Ovary (tissue), 9 donors: ENCODE measurements around the gene OCIAD2. TPM values are rescaled to one million over a fixed set of nuclear protein-coding genes. Genes with fewer than 3 reads are reported as not detected.
"Not testable (repeated sequence)": the region's sequence is repeated elsewhere in the genome, so short reads cannot be mapped to it uniquely, and the experiment has no call there.

Source experiments
- DNase-seq, 5 donors: peaks; one replicate each; pipeline ENCODE4 v3.0.0-alpha.2; 2019 to 2020
- H3K27ac ChIP-seq, 2 donors: fragments of 200-600 bp; one replicate each; pipeline versions ENCODE4 v1.5.1 to v1.8.0; 2019 to 2022
- H3K27me3 ChIP-seq: fragments of 200-600 bp; one replicate; pipeline ENCODE4 v1.8.0; 2022
- H3K36me3 ChIP-seq: fragments of 200-600 bp; sonication (generic); one replicate; pipeline ENCODE4 v1.5.1; 2019
- H3K4me1 ChIP-seq: one replicate; pipeline ENCODE4 v1.8.1; 2013; ENCODE audit warnings: mild to moderate bottlenecking, moderate library complexity; ENCODE audit not compliant: insufficient read depth
- H3K4me3 ChIP-seq: fragments of 200-600 bp; sonication (generic); one replicate; pipeline ENCODE4 v1.5.1; 2017
- H3K9me3 ChIP-seq, 2 donors: fragments of 200-600 bp in 1 of 2; sonication (generic) in 1 of 2; one replicate each; pipeline versions ENCODE4 v1.5.1 to v1.8.1; 2013 to 2019; ENCODE audit warnings: mild to moderate bottlenecking in 1 of 2, moderate library complexity in 1 of 2
- CTCF ChIP-seq, 3 donors: fragments of 450-650 bp in 2 of 3; fragments of 200-600 bp in 1 of 3; IDR thresholded peaks; one replicate each; pipeline versions ENCODE4 v1.5.1 to v1.8.0; 2016 to 2022; ENCODE audit warnings: antibody characterized with exemption in 3 of 3, mild to moderate bottlenecking in 1 of 3
- EP300 ChIP-seq: sonication (generic); formaldehyde crosslinking; IDR thresholded peaks from one replicate; pipeline ENCODE4 v1.6.1; 2017; ENCODE audit warnings: antibody characterized with exemption
- POLR2A ChIP-seq: fragments of 450-650 bp; IDR thresholded peaks from one replicate; pipeline ENCODE4 v1.6.1; 2017; ENCODE audit warnings: antibody characterized with exemption, mild to moderate bottlenecking, moderate library complexity
- WGBS, 3 donors: extraction: QIAGEN DNeasy Blood & Tissue Kit in 1 of 3; methylation state at CpG; one replicate each; pipeline versions ENCODE4 v1.1.5 to v1.1.7; 2013 to 2017; 5-methylcytosine and 5-hydroxymethylcytosine counted together
- intact Hi-C, 4 donors: fragments of 100-400 bp; cut with DNase I; formaldehyde crosslinking; loops; one replicate each; pipeline versions ENCODE4 v1.11.0 to v1.15.1; 2022 to 2023
- polyA plus RNA-seq, 2 donors: library from polyadenylated mRNA; stranded (reverse); fragments of 200-250 nt in 1 of 2; fragments of 350-450 nt in 1 of 2; fragmentation: Illumina TruSeq in 1 of 2; extraction: RNeasy Lipid Tissue Mini Kit (QIAGEN cat#74804) in 1 of 2; gene quantifications; one replicate each; pipeline ENCODE4 v1.2.3, GENCODE V29; 2013 to 2014
- total RNA-seq, 7 donors: library from RNA; depleted of rRNA in 2 of 7; stranded (reverse); fragments of >200 nt in 2 of 7; fragmentation: NEBNext Ultra II Directional in 3 of 7; extraction: Animal tissue kit (Norgen Biotek cat#: 25700) in 3 of 7; gene quantifications; one replicate each; pipeline versions ENCODE4 v1.1.0 to v1.2.4, GENCODE V29; 2016 to 2023
- donor health status: DM: no; HTN: no; CAD: no; lungs with moderate emphysema.
- donor health status: DM: no; HTN: no; CAD: no.
- donor health status: Bipolar disorder and iron deficiency.
- donor health status: DM: yes; HTN: yes; CAD: no.
- donor health status: DM: no; HTN: no; CAD: no.
- donor health status: DM: yes; HTN: yes; CAD: no.

OCIAD2 gene
- total and polyA plus RNA-seq, 9 donors = 2.1 to 20.4 (median 11.3) TPM

GRCh38 chr4:48898733-48899431 is 7.7 kb downstream of the OCIAD2 start:
- WGBS, 3 donors = 83 to 91% (median 87%) methylated on average over 5 of the region's 5 CpGs

GRCh38 chr4:48896845-48897244 is 9.7 kb downstream of the OCIAD2 start:
- Histone ChIP-seq H3K36me3 (no peaks in the 10 kb centered on the region), H3K4me3 (no peak overlapping the region), H3K4me1 (no peaks in the 10 kb centered on the region), H3K27me3 (no peaks in the 10 kb centered on the region), H3K27ac (no peak overlapping the region), H3K9me3 (no peaks in the 10 kb centered on the region)
- 84 to 89% (median 88%) methylated on average over 3 of the region's 3 CpGs for WGBS, 3 donors
- TF ChIP-seq EP300 (no peak), POLR2A (no peak), CTCF (IDR thresholded peaks at IDR 0.05) (no peak)
- intact Hi-C loops = no loop called here
- DNase-seq = no peak

More at GRCh38 chr4:48898733-48899431, 7.7 kb downstream of the OCIAD2 start:
- intact Hi-C loops = no loop called here
- Histone ChIP-seq H3K9me3 (no peaks in the 10 kb centered on the region), H3K27ac (no peak overlapping the region), H3K27me3 (no peaks in the 10 kb centered on the region), H3K36me3 (no peaks in the 10 kb centered on the region), H3K4me1 (no peaks in the 10 kb centered on the region), H3K4me3 (no peak overlapping the region)
- no peak for TF ChIP-seq POLR2A
- TF ChIP-seq CTCF (IDR thresholded peaks at IDR 0.05) = no peak
- no peak for TF ChIP-seq EP300
- DNase-seq = no peak

- Histone ChIP-seq H3K4me1 (no peaks in the 10 kb centered on the region), H3K4me3 (no peak overlapping the region), H3K27me3 (no peaks in the 10 kb centered on the region), H3K9me3 (no peaks in the 10 kb centered on the region), H3K36me3 (no peaks in the 10 kb centered on the region), H3K27ac (no peak overlapping the region)
- TF ChIP-seq POLR2A (no peak), CTCF (IDR thresholded peaks at IDR 0.05) (no peak), EP300 (no peak)
- no peak for DNase-seq
- intact Hi-C loops = no loop called here
Observed at GRCh38 chr4:48891028-48891619, 15.4 kb downstream of the OCIAD2 start.

- H3K27ac ChIP-seq, H3K27me3 ChIP-seq, H3K9me3 ChIP-seq, H3K36me3 ChIP-seq, H3K4me3 ChIP-seq, intact Hi-C loops, H3K4me1 ChIP-seq, DNase-seq: not testable (repeated sequence)
- whole genome bisulfite sequencing, 3 donors = 94 to 100% (median 95%) methylated on average over 3 of the region's 3 CpGs
Observed at GRCh38 chr4:48889750-48890149, 16.8 kb downstream of the OCIAD2 start.

GRCh38 chr4:48881646-48882045 is 24.9 kb downstream of the OCIAD2 start:
- WGBS, 3 donors = 80 to 88% (median 84%) methylated on average over 3 of the region's 3 CpGs
- not testable (repeated sequence) for DNase-seq, H3K4me3 ChIP-seq, H3K9me3 ChIP-seq, H3K36me3 ChIP-seq, H3K27me3 ChIP-seq, H3K27ac ChIP-seq, H3K4me1 ChIP-seq
- intact Hi-C loops = loop anchor here in 1 of 4 donors (2.0 kb wide), 1 partner anchor 65 kb away; no protein-coding TSS in a partner anchor
